HL-60 (cell line): ENCODE data around the gene THBS3.
"Not testable (repeated sequence)": the region's sequence is repeated elsewhere in the genome, so short reads cannot be mapped to it uniquely, and the experiment has no call there.

ENCODE experiments used
- DNase-seq, 2 experiments: peaks; one replicate each; pipeline ENCODE4 v3.0.0-alpha.2; 2010 to 2020; ENCODE audit warnings: low read depth in 1 of 2, low spot score in 1 of 2
- H3K27ac ChIP-seq: fragments of 250-450 bp; sonication (Bioruptor Pico); replicated peaks from 2 replicates; pipeline ENCODE4 v1.5.1; 2020; ENCODE audit warnings: mild to moderate bottlenecking, moderate library complexity
- H3K27me3 ChIP-seq: fragments of 250-450 bp; sonication (Bioruptor Pico); 2 replicates; pipeline ENCODE4 v1.5.1; 2021; ENCODE audit warnings: mild to moderate bottlenecking, moderate library complexity; ENCODE audit not compliant: insufficient read depth, poor library complexity, severe bottlenecking
- H3K4me3 ChIP-seq: replicated peaks from 2 replicates; pipeline ENCODE4 v1.5.1; 2011; ENCODE audit warnings: mild to moderate bottlenecking, control low read depth, low read length; ENCODE audit not compliant: insufficient read depth
- CTCF ChIP-seq: IDR thresholded peaks from one replicate; pipeline ENCODE4 v1.5.1; 2011; ENCODE audit warnings: low read length, control low read depth, inconsistent platforms; ENCODE audit not compliant: insufficient read depth
- GABPA ChIP-seq: IDR thresholded peaks from 2 replicates; pipeline ENCODE4 v1.6.1; 2012; ENCODE audit warnings: low read depth
- POLR2AphosphoS5 ChIP-seq: IDR thresholded peaks from 2 replicates; pipeline ENCODE4 v1.6.1; 2012; ENCODE audit warnings: low read depth
- REST ChIP-seq: IDR thresholded peaks from 2 replicates; pipeline ENCODE4 v1.6.1; 2012; ENCODE audit warnings: low read depth; ENCODE audit not compliant: insufficient replicate concordance
- SPI1 ChIP-seq: IDR thresholded peaks from 2 replicates; pipeline ENCODE4 v1.6.1; 2012; ENCODE audit warnings: low read depth, mild to moderate bottlenecking, borderline replicate concordance

The THBS3 gene

GRCh38 chr1:155242805-155243358, 35.2 kb upstream of the THBS3 start:
- no peak for DNase-seq
- no peak overlapping the region for H3K27ac ChIP-seq
- H3K4me3 ChIP-seq, result no peak overlapping the region
- TF ChIP-seq GABPA, result no peak
- no peaks in the 10 kb centered on the region for H3K27me3 ChIP-seq

GRCh38 chr1:155241841-155242264, 34.2 kb upstream of the THBS3 start:
- DNase-seq, result peak; percentile 73 to 79
- Histone ChIP-seq H3K4me3 (no peak overlapping the region), H3K27ac (peak overlapping the region; percentile 67)

GRCh38 chr1:155241069-155241679, 33.5 kb upstream of the THBS3 start:
- TF ChIP-seq CTCF (no peak), POLR2AphosphoS5 (no peak), SPI1 (peak; percentile 71), REST (no peak), GABPA (peak; percentile 31; the same call in 1 of the 2 replicates)
- peak overlapping the region; percentile 67 for H3K27ac ChIP-seq
- H3K27me3 ChIP-seq, result no peaks in the 10 kb centered on the region
- peak; percentile 76 to 89 for DNase-seq
- H3K4me3 ChIP-seq, result peak overlapping the region; percentile 53

More at GRCh38 chr1:155241841-155242264, 34.2 kb upstream of the THBS3 start:
- H3K27me3 ChIP-seq, result no peaks in the 10 kb centered on the region
- TF ChIP-seq POLR2AphosphoS5 (peak; percentile 46; the same call in 1 of the 2 replicates), REST (peak; percentile 84), GABPA (no peak)

GRCh38 chr1:155236451-155236850, 28.8 kb upstream of the THBS3 start:
- H3K27ac ChIP-seq, result no peak overlapping the region
- H3K27me3 ChIP-seq, result no peaks in the 10 kb centered on the region
- H3K4me3 ChIP-seq, result no peak overlapping the region
- peak in 1 of 2 experiments; percentile 30 for DNase-seq
- no peak for TF ChIP-seq CTCF
- TF ChIP-seq GABPA, result no peak
- no peak for TF ChIP-seq REST

- H3K27me3 ChIP-seq, H3K4me3 ChIP-seq, DNase-seq, H3K27ac ChIP-seq: not testable (repeated sequence)
These were observed 27.7 kb upstream of the THBS3 start for GRCh38 chr1:155235375-155235774.

GRCh38 chr1:155233502-155233901, 25.8 kb upstream of the THBS3 start:
- not testable (repeated sequence) for H3K27me3 ChIP-seq, H3K27ac ChIP-seq, DNase-seq, H3K4me3 ChIP-seq
